Kidney tubule cell (primary cell): ENCODE measurements around the gene OTOS.

Source experiments
- DNase-seq: peaks from one replicate; pipeline ENCODE4 v3.0.0-alpha.2; 2018; ENCODE audit warnings: low spot score

OTOS gene

DNA sequence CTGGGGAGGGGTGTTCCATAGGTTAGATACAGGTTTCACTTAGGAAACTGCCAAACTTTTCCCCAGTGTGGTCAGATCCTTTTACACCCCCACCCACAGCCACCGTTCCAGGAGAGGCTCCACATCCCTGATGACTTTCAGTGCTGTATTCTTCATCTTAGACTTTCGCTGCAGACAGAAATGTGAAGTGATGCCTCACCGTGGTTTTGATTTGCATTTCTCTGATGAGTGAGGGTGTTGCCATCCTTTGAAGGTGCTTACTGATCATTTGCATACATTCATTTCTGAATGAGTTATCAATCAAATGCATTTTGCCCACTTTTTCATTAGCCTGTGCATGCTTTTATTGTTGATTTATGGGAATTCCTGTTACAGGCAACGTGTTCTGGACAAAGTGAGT lies 19.3 kb downstream of the OTOS start:
- DNase-seq: no peak

- no peak for DNase-seq
These were observed 26.2 kb downstream of the OTOS start for GRCh38 chr2:240114233-240114632.

DNA sequence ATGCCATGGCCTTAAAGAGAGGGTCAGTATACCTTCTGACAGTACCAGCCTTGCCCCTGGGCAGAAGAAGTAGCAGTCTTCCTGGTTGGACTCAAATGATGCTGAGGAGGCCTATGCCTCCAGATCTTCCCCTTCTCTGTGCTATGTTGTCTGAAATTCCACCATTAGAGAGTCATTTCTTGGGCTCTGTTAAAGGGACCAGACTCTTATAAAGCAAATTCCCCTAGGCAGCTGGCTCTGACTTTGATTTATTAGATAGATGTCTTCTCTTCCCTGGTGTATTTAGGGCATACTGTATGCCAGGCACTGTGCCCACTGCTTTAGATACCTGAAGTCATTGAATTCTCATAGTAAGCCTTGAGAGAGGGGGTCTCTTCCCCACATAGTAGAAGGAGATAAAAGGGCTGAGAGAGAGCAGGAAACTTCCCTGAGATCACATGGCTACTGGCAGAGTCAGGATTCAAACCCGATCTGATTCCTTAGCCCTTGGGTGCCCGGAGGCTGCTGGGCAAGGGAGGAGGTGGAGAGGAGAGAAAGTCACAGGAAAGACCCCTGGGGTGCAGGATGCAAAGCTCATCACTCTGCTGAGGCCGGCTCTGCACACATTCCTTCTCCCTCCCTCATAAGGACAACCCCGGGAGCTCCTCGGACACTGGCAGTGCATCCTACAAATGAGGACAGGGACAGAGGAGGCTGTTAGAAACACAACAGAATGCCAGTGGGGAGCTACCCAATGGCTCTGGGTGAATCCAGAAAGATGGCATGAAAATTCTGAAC lies 27.4 kb downstream of the OTOS start:
- DNase-seq: no peak

- DNase-seq: no peak
These were observed 29.2 kb downstream of the OTOS start for GRCh38 chr2:240111253-240111652.

DNA sequence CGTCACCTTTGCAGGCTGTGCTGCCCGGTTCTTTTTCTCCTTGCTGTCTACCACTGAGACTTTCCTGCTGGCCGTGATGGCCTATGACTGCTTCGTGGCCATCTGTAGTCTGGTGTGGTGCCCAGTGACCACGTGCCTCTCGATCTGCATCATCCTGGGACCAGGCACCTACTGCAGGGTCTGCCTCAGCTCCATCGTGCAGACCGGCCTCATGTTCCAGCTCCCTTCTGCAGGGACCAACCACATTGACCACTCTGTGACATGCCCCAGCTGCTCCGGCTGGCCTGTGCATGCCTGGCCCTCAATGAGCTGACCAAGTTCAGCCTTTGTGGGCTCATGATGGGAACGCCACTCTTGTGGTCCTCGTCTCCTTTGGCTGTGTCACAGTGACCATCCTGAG lies 31.1 kb downstream of the OTOS start:
- no peak for DNase-seq

DNA sequence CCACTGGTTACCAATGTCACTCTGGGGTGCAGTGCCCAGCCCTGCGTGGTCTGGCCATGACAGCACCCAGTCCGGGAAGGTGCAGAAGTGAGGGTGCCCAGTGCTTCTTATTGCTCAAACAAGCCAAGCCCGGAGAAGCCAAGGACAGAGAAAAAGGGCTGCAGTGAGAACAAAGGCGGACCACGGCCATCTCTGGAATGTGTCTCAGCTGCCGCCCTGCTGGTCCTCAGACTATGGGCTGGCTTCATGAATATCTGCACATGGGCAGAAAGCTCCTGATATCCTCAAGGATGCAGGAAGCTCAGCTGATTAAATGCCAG lies 33.0 kb downstream of the OTOS start:
- no peak for DNase-seq

DNA sequence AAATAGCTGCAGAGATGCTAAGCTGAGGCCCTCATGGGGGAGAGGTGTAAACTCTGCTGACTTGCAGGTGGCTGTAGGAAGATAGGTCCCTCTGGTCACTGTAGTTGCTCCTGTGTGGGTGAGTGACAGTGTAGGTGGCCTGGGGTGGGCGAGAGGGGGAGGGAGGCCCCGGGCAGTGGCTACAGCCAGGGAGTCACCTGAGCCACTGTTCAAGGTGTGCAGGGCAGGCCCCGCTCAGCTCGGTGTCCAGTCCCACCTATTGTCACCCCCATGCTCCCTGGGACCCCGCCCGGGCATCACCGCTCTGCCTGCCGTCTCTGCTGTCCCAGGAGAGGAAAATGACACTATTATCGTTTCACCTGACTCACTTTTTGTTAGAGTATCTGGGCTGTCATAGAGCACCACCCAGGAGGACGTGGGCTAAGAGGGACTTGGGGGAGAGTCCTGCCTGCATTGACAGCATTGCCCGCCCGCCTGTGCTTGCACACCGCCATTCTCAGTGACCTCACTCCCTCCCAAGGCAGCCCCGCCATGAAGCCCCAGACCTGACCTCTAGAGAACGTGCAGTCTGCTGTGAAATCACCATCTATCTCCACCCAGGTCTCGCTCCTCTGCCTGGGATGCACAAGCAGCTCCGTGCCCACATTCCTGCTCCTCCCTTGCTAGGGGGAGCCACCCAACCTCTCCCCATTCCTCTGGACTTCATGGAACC lies 33.5 kb downstream of the OTOS start:
- DNase-seq: no peak

DNA sequence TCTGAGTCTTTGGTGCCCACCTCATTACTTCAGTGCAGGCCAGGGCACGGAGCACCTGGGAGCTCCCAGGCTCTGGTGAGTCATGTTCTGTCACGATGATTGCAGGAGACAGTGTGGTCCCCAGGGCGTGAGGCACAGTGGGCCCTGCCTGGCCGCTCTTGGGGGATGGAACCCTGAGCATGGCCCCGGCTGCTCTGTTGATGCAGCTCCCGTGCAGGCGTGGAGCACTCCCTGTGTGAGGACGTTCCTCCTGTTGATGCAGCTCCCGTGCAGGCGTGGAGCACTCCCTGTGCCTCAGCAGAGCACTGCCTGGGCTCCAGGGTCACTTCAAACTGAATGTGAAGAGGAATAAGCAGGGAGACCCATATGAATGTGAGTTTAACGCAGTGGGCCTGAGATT lies 34.5 kb downstream of the OTOS start:
- no peak for DNase-seq

- DNase-seq: no peak
These were observed 37.3 kb downstream of the OTOS start for GRCh38 chr2:240103136-240103535.

- no peak for DNase-seq
These were observed 42.1 kb downstream of the OTOS start for GRCh38 chr2:240098349-240098748.

- no peak for DNase-seq
These were observed 44.6 kb downstream of the OTOS start for GRCh38 chr2:240095556-240096523.

GRCh38 chr2:240089306-240089705 lies 51.2 kb downstream of the OTOS start:
- DNase-seq: no peak
